ENCODE results near the gene ASPDH. TPM values are rescaled to one million over a fixed set of nuclear protein-coding genes. Genes with fewer than 3 reads are reported as not detected.

ASPDH gene
- total RNA-seq, 1 experiment from 2014 or later: not detected

DNA sequence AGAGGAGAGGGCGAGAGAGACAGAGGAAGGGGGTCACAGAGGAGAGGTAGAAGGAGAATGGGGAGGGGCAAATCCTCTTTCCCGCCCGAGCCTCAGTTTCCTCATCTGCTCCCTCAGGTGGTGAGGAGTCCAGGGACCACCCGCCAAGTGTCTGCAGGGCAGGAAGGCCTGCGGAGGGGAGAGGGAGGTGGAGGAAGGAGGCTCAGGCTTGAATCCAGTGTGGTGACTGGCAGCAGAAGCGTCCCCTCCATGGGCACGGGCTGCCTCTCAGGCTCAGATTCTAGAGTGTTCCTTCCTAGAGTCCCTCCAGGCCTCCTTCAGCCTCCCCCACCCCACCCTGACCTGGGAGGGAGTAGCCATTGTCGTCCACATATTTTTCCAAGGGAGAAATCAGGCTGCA is 20.5 kb downstream of the ASPDH start:
- Histone ChIP-seq H3K4me2 (ENCODE audit: insufficient read depth, insufficient read length, low read length) (no peak overlapping the region), H4K20me1 (ENCODE audit: control insufficient read depth, insufficient read depth, insufficient read length) (no peaks in the 10 kb centered on the region), H4K91ac (ENCODE audit: insufficient read length, low read depth, low read length) (no peak overlapping the region), H3K27ac (ENCODE audit: insufficient read length, low read depth, low read length) (no peak overlapping the region), H3T11ph (ENCODE audit: low read length) (no peak overlapping the region), H3K9ac (ENCODE audit: extremely low read depth, insufficient read length, low read length) (no peak overlapping the region), H3K23ac (ENCODE audit: insufficient read length, low read depth, low read length) (no peak overlapping the region), H3K4me1 (ENCODE audit: insufficient read depth, low read length) (peaks cover 4% of the 10 kb centered on the region; the same call in 1 of the 2 replicates), H2AFZ (ENCODE audit: low read length) (no peak overlapping the region), H3K4ac (ENCODE audit: low read depth, low read length) (no peak overlapping the region), H3K79me2 (ENCODE audit: insufficient read depth, low read length) (no peaks in the 10 kb centered on the region), H3K27me3 (ENCODE audit: insufficient read depth, low read length) (peaks cover 19% of the 10 kb centered on the region; the same call in 1 of the 2 replicates), H3K9me3 (ENCODE audit: control insufficient read depth, low read depth, low read length) (no peaks in the 10 kb centered on the region), H2BK120ac (ENCODE audit: low read depth, low read length, poor library complexity, severe bottlenecking) (no peak overlapping the region), H2BK12ac (ENCODE audit: insufficient read length, low read depth, low read length) (no peak overlapping the region), H3K56ac (ENCODE audit: insufficient read length, low read depth, low read length) (no peak overlapping the region), H3K14ac (ENCODE audit: insufficient read depth, low read length) (no peak overlapping the region; the same call in 1 of the 2 replicates), H2BK15ac (ENCODE audit: low read depth, low read length) (no peak overlapping the region), H2AK5ac (ENCODE audit: insufficient read length, low read length) (no peak overlapping the region), H4K5ac (ENCODE audit: insufficient read length, low read depth, low read length) (no peak overlapping the region), H3K23me2 (ENCODE audit: insufficient read length, low read depth, low read length, poor library complexity, severe bottlenecking) (peaks cover 5% of the 10 kb centered on the region), H2BK5ac (ENCODE audit: insufficient read length, low read length) (no peak overlapping the region), H4K8ac (replicated peaks; ENCODE audit: insufficient read length, low read depth, low read length) (no peak overlapping the region), H2BK20ac (ENCODE audit: low read depth, low read length, poor library complexity, severe bottlenecking) (no peak overlapping the region), H3K18ac (ENCODE audit: insufficient read length, low read depth, low read length) (no peak overlapping the region), H3K79me1 (ENCODE audit: insufficient read depth, low read depth, low read length, poor library complexity, severe bottlenecking) (no peaks in the 10 kb centered on the region)
- DNase-seq: no peak
- peaks cover 0 to 6% (median 3%) of the 10 kb centered on the region in 3 experiments; a peak in 4 of 7 replicates for H3K36me3 Mint-ChIP-seq (ENCODE audit: insufficient read depth in 1 of 3, low read depth in 3 of 3)
- WGBS (ENCODE audit: extremely low coverage, insufficient read length, low lambda C conversion rate): no CpG with 5 or more reads among the region's 8 CpGs
- peaks cover 29 to 41% of the 10 kb centered on the region in 2 experiments for H3K4me1 Mint-ChIP-seq
- H3K4me3 Mint-ChIP-seq: no peak overlapping the region
- peaks cover 6 to 13% of the 10 kb centered on the region in 2 experiments; a peak in 4 of 5 replicates for H3K9me3 Mint-ChIP-seq
- TF ChIP-seq, protein P1, sequence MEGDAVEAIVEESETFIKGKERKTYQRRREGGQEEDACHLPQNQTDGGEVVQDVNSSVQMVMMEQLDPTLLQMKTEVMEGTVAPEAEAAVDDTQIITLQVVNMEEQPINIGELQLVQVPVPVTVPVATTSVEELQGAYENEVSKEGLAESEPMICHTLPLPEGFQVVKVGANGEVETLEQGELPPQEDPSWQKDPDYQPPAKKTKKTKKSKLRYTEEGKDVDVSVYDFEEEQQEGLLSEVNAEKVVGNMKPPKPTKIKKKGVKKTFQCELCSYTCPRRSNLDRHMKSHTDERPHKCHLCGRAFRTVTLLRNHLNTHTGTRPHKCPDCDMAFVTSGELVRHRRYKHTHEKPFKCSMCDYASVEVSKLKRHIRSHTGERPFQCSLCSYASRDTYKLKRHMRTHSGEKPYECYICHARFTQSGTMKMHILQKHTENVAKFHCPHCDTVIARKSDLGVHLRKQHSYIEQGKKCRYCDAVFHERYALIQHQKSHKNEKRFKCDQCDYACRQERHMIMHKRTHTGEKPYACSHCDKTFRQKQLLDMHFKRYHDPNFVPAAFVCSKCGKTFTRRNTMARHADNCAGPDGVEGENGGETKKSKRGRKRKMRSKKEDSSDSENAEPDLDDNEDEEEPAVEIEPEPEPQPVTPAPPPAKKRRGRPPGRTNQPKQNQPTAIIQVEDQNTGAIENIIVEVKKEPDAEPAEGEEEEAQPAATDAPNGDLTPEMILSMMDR (conservative IDR thresholded peaks at IDR 0.05): no peak
- no peak overlapping the region for H3K27ac Mint-ChIP-seq
- H3K27me3 Mint-ChIP-seq (ENCODE audit: low read depth): peaks cover 81% of the 10 kb centered on the region
